ENCODE results near the gene CSNK1G3.
"Not testable (repeated sequence)": the region's sequence is repeated elsewhere in the genome, so short reads cannot be mapped to it uniquely, and the experiment has no call there.

CSNK1G3 gene

DNA sequence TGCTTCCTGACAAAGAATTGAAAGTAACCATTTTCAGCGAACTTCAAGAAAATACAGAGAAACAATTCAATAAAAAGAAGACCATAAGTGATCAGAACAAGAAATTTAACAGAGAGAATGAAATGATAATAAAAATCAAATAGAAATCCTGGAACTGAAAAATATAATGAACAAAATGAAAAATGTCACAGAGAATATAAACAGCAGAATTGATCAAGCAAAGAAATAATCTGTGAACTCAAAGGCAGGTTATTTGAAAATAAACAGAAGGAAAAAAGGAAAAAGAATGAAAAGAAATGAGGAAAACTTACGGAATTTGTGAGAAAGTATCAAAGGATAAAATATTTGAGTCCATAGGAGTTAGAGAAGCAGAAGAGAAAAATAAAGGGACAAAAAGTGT is 114.1 kb downstream of the CSNK1G3 start:
- Histone ChIP-seq H3K4me3 (ENCODE audit: low read length in 2 of 2) (no peak overlapping the region), H2BK120ac (ENCODE audit: low read depth, low read length) (no peak overlapping the region), H2AFZ (ENCODE audit: low read length) (no peak overlapping the region), H3K14ac (ENCODE audit: low read length) (no peak overlapping the region), H2BK12ac (ENCODE audit: low read length) (no peak overlapping the region), H3K9ac (ENCODE audit: low read depth, low read length, poor library complexity) (no peak overlapping the region), H3K4me2 (ENCODE audit: insufficient read depth, low read length, poor library complexity, severe bottlenecking) (no peak overlapping the region), H3K36me3 (replicated peaks in 1 of 2; ENCODE audit: control insufficient read depth in 2 of 2, insufficient read depth in 2 of 2, low read length in 2 of 2) (no peaks in the 10 kb centered on the region), H3K79me1 (ENCODE audit: low read depth, low read length) (peaks cover 2% of the 10 kb centered on the region), H3K23ac (ENCODE audit: low read depth, low read length, poor library complexity) (no peak overlapping the region), H4K8ac (ENCODE audit: low read depth, low read length) (no peak overlapping the region), H3K4me1 (ENCODE audit: control insufficient read depth in 2 of 2, insufficient read depth in 1 of 2, low read depth in 1 of 2, low read length in 2 of 2) (no peaks in the 10 kb centered on the region), H4K91ac (ENCODE audit: low read depth, low read length, poor library complexity) (no peak overlapping the region), H3K18ac (ENCODE audit: low read length) (no peak overlapping the region), H3K9me3 (replicated peaks in 1 of 2; ENCODE audit: control insufficient read depth in 2 of 2, insufficient read depth in 1 of 2, low read depth in 1 of 2, low read length in 2 of 2) (peaks cover 9 to 19% of the 10 kb centered on the region in 2 donors), H3K27me3 (ENCODE audit: control insufficient read depth in 3 of 3, insufficient read depth in 3 of 3, low read depth in 1 of 3, low read length in 3 of 3) (no peaks in the 10 kb centered on the region), H2BK15ac (ENCODE audit: low read length) (no peak overlapping the region), H3K27ac (replicated peaks; ENCODE audit: low read length) (no peak overlapping the region), H2BK5ac (ENCODE audit: low read length) (no peak overlapping the region), H3K4ac (ENCODE audit: low read length) (no peak overlapping the region), H2AK5ac (ENCODE audit: low read depth, low read length) (no peak overlapping the region)
- no CpG with 5 or more reads among the region's 2 CpGs for WGBS, 2 donors (ENCODE audit: extremely low coverage in 2 of 2, insufficient read length in 2 of 2, insufficient replicate concordance in 1 of 2)
- no peak for DNase-seq (ENCODE audit: low spot score)

DNA sequence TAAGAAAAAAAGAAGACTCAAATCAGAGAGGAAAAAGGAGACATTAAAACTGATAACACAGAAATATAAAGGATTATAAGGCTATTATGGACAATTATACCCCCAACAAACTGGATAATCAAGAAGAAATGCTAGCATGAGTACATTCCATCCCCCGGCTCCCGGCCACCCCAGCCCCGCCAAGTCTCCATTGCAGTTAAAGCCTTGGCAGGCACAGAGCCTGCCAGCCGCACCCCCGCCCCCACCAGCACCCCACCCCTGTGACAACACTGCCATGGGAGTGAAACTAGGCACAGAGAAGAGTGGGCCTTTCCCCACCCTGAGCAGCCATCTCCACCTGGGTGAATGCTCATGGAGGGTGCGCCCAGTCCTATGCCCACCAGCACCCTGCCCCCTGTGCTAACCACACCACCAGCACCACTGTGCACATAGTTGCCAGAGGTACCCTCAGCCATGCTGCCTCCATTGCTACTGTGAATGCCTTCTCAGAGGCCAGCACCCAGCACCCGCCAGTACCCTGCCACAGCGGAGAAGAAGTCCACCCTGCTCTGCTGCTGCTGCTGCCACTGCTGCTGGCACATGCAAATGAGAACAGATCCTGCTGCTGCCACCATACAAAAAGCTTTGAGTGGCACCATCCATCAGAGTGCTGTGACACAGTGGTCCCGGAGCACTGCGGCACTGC is 117.0 kb downstream of the CSNK1G3 start:
- H3K79me1 ChIP-seq (ENCODE audit: low read depth, low read length): peaks cover 2% of the 10 kb centered on the region
- no CpG with 5 or more reads among the region's 10 CpGs for WGBS, 2 donors (ENCODE audit: extremely low coverage in 2 of 2, insufficient read length in 2 of 2, insufficient replicate concordance in 1 of 2)

GRCh38 chr5:123636006-123636405 is 124.0 kb downstream of the CSNK1G3 start:
- Histone ChIP-seq H4K91ac (ENCODE audit: low read depth, low read length, poor library complexity) (no peak overlapping the region), H3K14ac (ENCODE audit: low read length) (no peak overlapping the region), H3K79me1 (ENCODE audit: low read depth, low read length) (no peaks in the 10 kb centered on the region), H3K27ac (replicated peaks; ENCODE audit: low read length) (no peak overlapping the region), H2AFZ (ENCODE audit: low read length) (no peak overlapping the region), H3K18ac (ENCODE audit: low read length) (no peak overlapping the region), H4K8ac (ENCODE audit: low read depth, low read length) (no peak overlapping the region), H3K9ac (ENCODE audit: low read depth, low read length, poor library complexity) (no peak overlapping the region), H3K27me3 (ENCODE audit: control insufficient read depth in 3 of 3, insufficient read depth in 3 of 3, low read depth in 1 of 3, low read length in 3 of 3) (peaks cover 0 to 2% (median 0%) of the 10 kb centered on the region in 3 experiments), H3K4me1 (ENCODE audit: control insufficient read depth in 2 of 2, insufficient read depth in 1 of 2, low read depth in 1 of 2, low read length in 2 of 2) (no peaks in the 10 kb centered on the region), H3K36me3 (replicated peaks in 1 of 2; ENCODE audit: control insufficient read depth in 2 of 2, insufficient read depth in 2 of 2, low read length in 2 of 2) (no peaks in the 10 kb centered on the region), H2BK15ac (ENCODE audit: low read length) (no peak overlapping the region), H2BK5ac (ENCODE audit: low read length) (no peak overlapping the region), H3K9me3 (replicated peaks in 1 of 2; ENCODE audit: control insufficient read depth in 2 of 2, insufficient read depth in 1 of 2, low read depth in 1 of 2, low read length in 2 of 2) (peaks cover 0 to 3% of the 10 kb centered on the region in 2 donors), H3K4ac (ENCODE audit: low read length) (no peak overlapping the region), H2AK5ac (ENCODE audit: low read depth, low read length) (no peak overlapping the region), H2BK120ac (ENCODE audit: low read depth, low read length) (no peak overlapping the region), H3K4me2 (ENCODE audit: insufficient read depth, low read length, poor library complexity, severe bottlenecking) (no peak overlapping the region), H3K4me3 (ENCODE audit: low read length in 2 of 2) (no peak overlapping the region), H3K23ac (ENCODE audit: low read depth, low read length, poor library complexity) (no peak overlapping the region), H2BK12ac (ENCODE audit: low read length) (no peak overlapping the region)
- DNase-seq (ENCODE audit: low spot score): no peak
- WGBS, 2 donors (ENCODE audit: extremely low coverage in 2 of 2, insufficient read length in 2 of 2, insufficient replicate concordance in 1 of 2): no CpG with 5 or more reads among the region's 21 CpGs

More for the DNA sequence above, 117.0 kb downstream of the CSNK1G3 start:
- Histone ChIP-seq H3K4me3 (ENCODE audit: low read length in 2 of 2) (no peak overlapping the region), H3K23ac (ENCODE audit: low read depth, low read length, poor library complexity) (no peak overlapping the region), H3K18ac (ENCODE audit: low read length) (no peak overlapping the region), H3K9me3 (replicated peaks in 1 of 2; ENCODE audit: control insufficient read depth in 2 of 2, insufficient read depth in 1 of 2, low read depth in 1 of 2, low read length in 2 of 2) (peaks cover 9 to 23% of the 10 kb centered on the region in 2 donors), H3K14ac (ENCODE audit: low read length) (peak overlapping the region; percentile 79), H2BK12ac (ENCODE audit: low read length) (peak overlapping the region; percentile 19), H4K8ac (ENCODE audit: low read depth, low read length) (no peak overlapping the region), H2AFZ (ENCODE audit: low read length) (no peak overlapping the region), H2AK5ac (ENCODE audit: low read depth, low read length) (no peak overlapping the region), H2BK120ac (ENCODE audit: low read depth, low read length) (no peak overlapping the region), H3K4ac (ENCODE audit: low read length) (no peak overlapping the region), H2BK5ac (ENCODE audit: low read length) (no peak overlapping the region), H3K27me3 (ENCODE audit: control insufficient read depth in 3 of 3, insufficient read depth in 3 of 3, low read depth in 1 of 3, low read length in 3 of 3) (no peaks in the 10 kb centered on the region), H4K91ac (ENCODE audit: low read depth, low read length, poor library complexity) (no peak overlapping the region), H3K4me2 (ENCODE audit: insufficient read depth, low read length, poor library complexity, severe bottlenecking) (no peak overlapping the region), H2BK15ac (ENCODE audit: low read length) (no peak overlapping the region), H3K9ac (ENCODE audit: low read depth, low read length, poor library complexity) (no peak overlapping the region), H3K36me3 (replicated peaks in 1 of 2; ENCODE audit: control insufficient read depth in 2 of 2, insufficient read depth in 2 of 2, low read length in 2 of 2) (no peaks in the 10 kb centered on the region), H3K27ac (replicated peaks; ENCODE audit: low read length) (no peak overlapping the region), H3K4me1 (ENCODE audit: control insufficient read depth in 2 of 2, insufficient read depth in 1 of 2, low read depth in 1 of 2, low read length in 2 of 2) (no peaks in the 10 kb centered on the region)
- DNase-seq (ENCODE audit: low spot score): no peak

DNA sequence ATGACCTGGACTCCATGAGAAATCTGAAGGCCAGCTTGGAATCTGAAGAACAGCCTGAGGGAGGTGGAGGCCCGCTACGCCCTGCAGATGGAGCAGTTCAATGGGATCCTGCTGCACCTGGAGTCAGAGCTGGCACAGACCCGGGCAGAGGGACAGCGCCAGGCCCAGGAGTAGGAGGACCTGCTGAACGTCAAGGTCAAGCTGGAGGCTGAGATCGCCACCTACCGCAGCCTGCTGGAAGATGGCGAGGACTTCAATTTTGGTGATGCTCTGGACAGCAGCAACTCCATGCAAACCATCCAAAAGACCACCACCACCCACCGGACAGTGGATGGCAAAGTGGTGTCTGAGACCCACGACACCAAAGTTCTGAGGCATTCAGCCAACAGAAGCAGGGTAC is 125.1 kb downstream of the CSNK1G3 start:
- peak overlapping the region; percentile 37 for H3K9ac ChIP-seq (ENCODE audit: low read depth, low read length, poor library complexity)
- H3K79me1 ChIP-seq (ENCODE audit: low read depth, low read length); H2AK5ac ChIP-seq (ENCODE audit: low read depth, low read length); H3K27me3 ChIP-seq (ENCODE audit: control insufficient read depth in 3 of 3, insufficient read depth in 3 of 3, low read depth in 1 of 3, low read length in 3 of 3); H2BK15ac ChIP-seq (ENCODE audit: low read length); H3K27ac ChIP-seq (replicated peaks; ENCODE audit: low read length); H2AFZ ChIP-seq (ENCODE audit: low read length); H3K4me2 ChIP-seq (ENCODE audit: insufficient read depth, low read length, poor library complexity, severe bottlenecking); H2BK12ac ChIP-seq (ENCODE audit: low read length); H3K36me3 ChIP-seq (replicated peaks in 1 of 2; ENCODE audit: control insufficient read depth in 2 of 2, insufficient read depth in 2 of 2, low read length in 2 of 2); H2BK120ac ChIP-seq (ENCODE audit: low read depth, low read length); H3K9me3 ChIP-seq (replicated peaks in 1 of 2; ENCODE audit: control insufficient read depth in 2 of 2, insufficient read depth in 1 of 2, low read depth in 1 of 2, low read length in 2 of 2); H4K8ac ChIP-seq (ENCODE audit: low read depth, low read length); H2BK5ac ChIP-seq (ENCODE audit: low read length); H3K4ac ChIP-seq (ENCODE audit: low read length); H3K14ac ChIP-seq (ENCODE audit: low read length); H3K18ac ChIP-seq (ENCODE audit: low read length); H3K4me1 ChIP-seq (ENCODE audit: control insufficient read depth in 2 of 2, insufficient read depth in 1 of 2, low read depth in 1 of 2, low read length in 2 of 2); DNase-seq (ENCODE audit: low spot score); H4K91ac ChIP-seq (ENCODE audit: low read depth, low read length, poor library complexity); H3K4me3 ChIP-seq (ENCODE audit: low read length in 2 of 2): not testable (repeated sequence)
- peak overlapping the region; percentile 20 for H3K23ac ChIP-seq (ENCODE audit: low read depth, low read length, poor library complexity)
- WGBS, 2 donors (ENCODE audit: extremely low coverage in 2 of 2, insufficient read length in 2 of 2, insufficient replicate concordance in 1 of 2): no CpG with 5 or more reads among the region's 10 CpGs
